Measurements from ENCODE around the gene RNF121.

DNA sequence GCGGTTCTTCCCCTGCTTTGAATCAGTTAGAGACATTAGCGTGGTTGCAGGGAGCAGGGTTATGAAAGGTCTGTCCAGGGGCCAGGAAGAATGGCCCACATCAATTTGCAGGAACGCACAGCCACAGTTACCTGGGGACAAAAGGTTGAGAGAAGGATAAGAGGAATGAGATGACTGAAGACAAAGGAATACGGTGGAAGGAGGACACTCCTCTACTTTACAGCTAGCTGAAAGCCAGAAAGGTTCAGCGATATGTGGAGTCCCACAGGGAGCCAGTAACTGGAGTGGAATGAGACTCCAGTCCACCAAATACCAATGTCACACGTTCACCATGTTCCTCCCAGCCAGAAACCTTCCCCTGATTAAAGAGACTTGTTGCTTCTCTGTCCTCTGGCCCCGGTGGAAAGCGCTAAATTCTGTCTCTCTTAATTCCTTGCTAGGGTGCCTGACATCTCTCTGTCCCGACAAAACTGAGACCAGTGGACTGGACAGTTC is 11.2 kb upstream of the RNF121 start:
- TF ChIP-seq, protein P1, sequence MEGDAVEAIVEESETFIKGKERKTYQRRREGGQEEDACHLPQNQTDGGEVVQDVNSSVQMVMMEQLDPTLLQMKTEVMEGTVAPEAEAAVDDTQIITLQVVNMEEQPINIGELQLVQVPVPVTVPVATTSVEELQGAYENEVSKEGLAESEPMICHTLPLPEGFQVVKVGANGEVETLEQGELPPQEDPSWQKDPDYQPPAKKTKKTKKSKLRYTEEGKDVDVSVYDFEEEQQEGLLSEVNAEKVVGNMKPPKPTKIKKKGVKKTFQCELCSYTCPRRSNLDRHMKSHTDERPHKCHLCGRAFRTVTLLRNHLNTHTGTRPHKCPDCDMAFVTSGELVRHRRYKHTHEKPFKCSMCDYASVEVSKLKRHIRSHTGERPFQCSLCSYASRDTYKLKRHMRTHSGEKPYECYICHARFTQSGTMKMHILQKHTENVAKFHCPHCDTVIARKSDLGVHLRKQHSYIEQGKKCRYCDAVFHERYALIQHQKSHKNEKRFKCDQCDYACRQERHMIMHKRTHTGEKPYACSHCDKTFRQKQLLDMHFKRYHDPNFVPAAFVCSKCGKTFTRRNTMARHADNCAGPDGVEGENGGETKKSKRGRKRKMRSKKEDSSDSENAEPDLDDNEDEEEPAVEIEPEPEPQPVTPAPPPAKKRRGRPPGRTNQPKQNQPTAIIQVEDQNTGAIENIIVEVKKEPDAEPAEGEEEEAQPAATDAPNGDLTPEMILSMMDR (IDR thresholded peaks at IDR 0.05; ENCODE audit: borderline replicate concordance, extremely low read depth, low read length, poor library complexity, severe bottlenecking): no peak
- no peak for TF ChIP-seq EZH2 (IDR thresholded peaks at IDR 0.05; ENCODE audit: borderline replicate concordance, low read depth, low read length, severe bottlenecking)

All from DND-41 (cell line).